GM21381 (cell line): ENCODE results near the gene CLN5.
"Not testable (repeated sequence)": the region's sequence is repeated elsewhere in the genome, so short reads cannot be mapped to it uniquely, and the experiment has no call there.

Experiments
- ATAC-seq: cut with Tn5 transposase; IDR thresholded peaks from one replicate; pipeline ENCODE4 v1.9.1; 2021; ENCODE audit warnings: mild to moderate bottlenecking, moderate library complexity; ENCODE audit not compliant: unreplicated experiment

CLN5 gene

GRCh38 chr13:76991796-76992547 is at the start of gene CLN5:
Gene CLN5 (plus strand): TSS chr13:76992081. CDS start chr13:76992099, 18 bp downstream.
- ATAC-seq, result peak; percentile 94

GRCh38 chr13:76942363-76942762 is 49.5 kb upstream of the CLN5 start:
- no peak for ATAC-seq

GRCh38 chr13:76943646-76944045 is 48.2 kb upstream of the CLN5 start:
- ATAC-seq, result no peak

GRCh38 chr13:76944456-76944855 is 47.4 kb upstream of the CLN5 start:
- no peak for ATAC-seq

- ATAC-seq, result no peak
Measured at GRCh38 chr13:76948149-76948548, 43.7 kb upstream of the CLN5 start, which contains the start of gene ACOD1. Gene ACOD1 (plus strand): TSS chr13:76948511. CDS start chr13:76948559, 48 bp downstream.

GRCh38 chr13:76950101-76950500 is 41.8 kb upstream of the CLN5 start:
- no peak for ATAC-seq

GRCh38 chr13:76953968-76954367 is 37.9 kb upstream of the CLN5 start:
- no peak for ATAC-seq

GRCh38 chr13:76954538-76954937 is 37.3 kb upstream of the CLN5 start:
- no peak for ATAC-seq

- no peak for ATAC-seq
Measured at GRCh38 chr13:76955193-76955592, 36.7 kb upstream of the CLN5 start.

GRCh38 chr13:76955661-76956060 is 36.2 kb upstream of the CLN5 start:
- no peak for ATAC-seq

- no peak for ATAC-seq
Measured at GRCh38 chr13:76958841-76959432, 32.9 kb upstream of the CLN5 start.

- ATAC-seq, result not testable (repeated sequence)
Measured at GRCh38 chr13:76959734-76960133, 32.1 kb upstream of the CLN5 start.

- no peak for ATAC-seq
Measured at GRCh38 chr13:76965759-76966421, 26.0 kb upstream of the CLN5 start.

GRCh38 chr13:76967031-76967430 is 24.9 kb upstream of the CLN5 start:
- ATAC-seq, result no peak

- no peak for ATAC-seq
Measured at GRCh38 chr13:76968041-76968440, 23.8 kb upstream of the CLN5 start.

GRCh38 chr13:76969488-76970365 is 22.2 kb upstream of the CLN5 start:
- ATAC-seq, result no peak

- ATAC-seq, result no peak
Measured at GRCh38 chr13:76971215-76971614, 20.7 kb upstream of the CLN5 start.

GRCh38 chr13:76971851-76972829 is 19.7 kb upstream of the CLN5 start:
- ATAC-seq, result no peak

GRCh38 chr13:76973920-76974617 is 17.8 kb upstream of the CLN5 start:
- no peak for ATAC-seq
